ENCODE results near the gene CARD16.

CARD16 gene

GRCh38 chr11:104997288-104997687, 47.8 kb downstream of the CARD16 start:
- in situ Hi-C loops (cut with MboI; ENCODE audit: low sequenced_read_pairs), result no loop called here

- in situ Hi-C loops (cut with MboI; ENCODE audit: low sequenced_read_pairs), result no loop called here
Measured at GRCh38 chr11:104995001-104995408, 50.1 kb downstream of the CARD16 start.

- in situ Hi-C loops (cut with MboI; ENCODE audit: low sequenced_read_pairs), result no loop called here
Measured at GRCh38 chr11:104992781-104993180, 52.4 kb downstream of the CARD16 start.

- in situ Hi-C loops (cut with MboI; ENCODE audit: low sequenced_read_pairs), result no loop called here
Measured at GRCh38 chr11:104991994-104992393, 53.1 kb downstream of the CARD16 start.
